ENCODE data around the gene AMBRA1. TPM values are rescaled to one million over a fixed set of nuclear protein-coding genes. Genes with fewer than 3 reads are reported as not detected.

Gene AMBRA1
- total RNA-seq, 1 experiment from 2014 or later, result 16.1 TPM

DNA sequence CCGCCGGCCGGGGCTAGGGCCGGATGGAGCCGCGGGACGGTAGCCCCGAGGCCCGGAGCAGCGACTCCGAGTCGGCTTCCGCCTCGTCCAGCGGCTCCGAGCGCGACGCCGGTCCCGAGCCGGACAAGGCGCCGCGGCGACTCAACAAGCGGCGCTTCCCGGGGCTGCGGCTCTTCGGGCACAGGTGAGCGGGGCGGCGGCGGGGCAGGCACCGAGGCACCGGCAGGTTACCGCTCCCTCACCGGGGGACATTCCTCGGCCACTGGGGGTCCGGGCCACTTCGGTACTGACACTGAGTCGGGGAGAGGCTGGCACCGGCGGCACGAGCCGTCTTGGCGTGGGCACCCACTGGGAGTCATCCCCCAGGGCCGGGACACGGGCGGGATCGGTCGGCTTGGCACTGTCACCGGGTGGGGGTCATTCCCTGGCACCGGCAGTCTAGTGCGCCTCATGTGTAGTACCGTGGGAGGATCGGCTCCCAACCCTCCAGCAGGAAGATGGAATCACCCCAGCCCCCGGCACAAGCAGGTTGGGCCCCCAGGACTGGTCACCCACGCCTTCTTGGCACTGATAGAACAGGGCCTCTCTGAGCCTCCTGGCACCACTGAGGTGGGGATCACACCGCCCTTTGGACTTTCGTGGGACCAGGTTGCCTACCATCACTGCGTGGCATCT is 246.0 kb downstream of the AMBRA1 start:
- peak; percentile 33 for DNase-seq (ENCODE audit: low read depth)

GRCh38 chr11:46346886-46347636 is 246.8 kb downstream of the AMBRA1 start, which contains the start of gene DGKZ:
Gene DGKZ (plus strand): TSS chr11:46347463. CDS start chr11:46347660, 197 bp downstream.
- peak; percentile 92 for DNase-seq (ENCODE audit: low read depth)

Other genes with a start within 250 kb of the AMBRA1 start
- gene DGKZ, start 246.6 kb downstream of the AMBRA1 start, total RNA-seq (2014; rRNA removed; shearing (Covaris generic)), result 27.2 and 41.4 TPM in 2 replicates
- 157 and 177 TPM in 2 replicates for gene MDK, start 212.4 kb downstream of the AMBRA1 start, total RNA-seq (2014; rRNA removed; shearing (Covaris generic))
- gene CHRM4, start 202.2 kb downstream of the AMBRA1 start, total RNA-seq (2014; rRNA removed; shearing (Covaris generic)), result not detected in 2 replicates
- gene HARBI1, start 23.2 kb upstream of the AMBRA1 start, total RNA-seq (2014; rRNA removed; shearing (Covaris generic)), result 2.3 and 5.1 TPM in 2 replicates
- gene ATG13, start 23.5 kb upstream of the AMBRA1 start, total RNA-seq (2014; rRNA removed; shearing (Covaris generic)), result 46.4 and 74.7 TPM in 2 replicates
- 12.6 and 15.4 TPM in 2 replicates for gene ARHGAP1, start 106.6 kb upstream of the AMBRA1 start, total RNA-seq (2014; rRNA removed; shearing (Covaris generic))
- 10.4 and 21.0 TPM in 2 replicates for gene ZNF408, start 107.0 kb upstream of the AMBRA1 start, total RNA-seq (2014; rRNA removed; shearing (Covaris generic))
- gene F2, start 125.2 kb upstream of the AMBRA1 start, total RNA-seq (2014; rRNA removed; shearing (Covaris generic)), result not detected in 2 replicates